Cortex of kidney (tissue), 1 donor: ENCODE measurements around the gene CLDN16.

Experiments
- DNase-seq: peaks from one replicate; lab custom pipeline; 2025; lab: John Stamatoyannopoulos, UW

Gene CLDN16

GRCh38 chr3:190380184-190380583, 7.8 kb upstream of the CLDN16 start:
- DNase-seq: no peak

GRCh38 chr3:190381441-190381840, 6.5 kb upstream of the CLDN16 start:
- no peak for DNase-seq

- no peak for DNase-seq
Observed at GRCh38 chr3:190382082-190382481, 5.9 kb upstream of the CLDN16 start.

GRCh38 chr3:190384309-190384756, 3.6 kb upstream of the CLDN16 start:
- DNase-seq: no peak

- no peak for DNase-seq
Observed at GRCh38 chr3:190385731-190386688, 2.0 kb upstream of the CLDN16 start.

GRCh38 chr3:190388703-190389102, 740 bp downstream of the CLDN16 start:
- no peak for DNase-seq

- DNase-seq: no peak
Observed at GRCh38 chr3:190396001-190396400, 8.0 kb downstream of the CLDN16 start.

- DNase-seq: no peak
Observed at GRCh38 chr3:190397889-190398288, 9.9 kb downstream of the CLDN16 start.

- DNase-seq: no peak
Observed at GRCh38 chr3:190399677-190400076, 11.7 kb downstream of the CLDN16 start.

GRCh38 chr3:190401963-190402362, 14.0 kb downstream of the CLDN16 start:
- no peak for DNase-seq

- DNase-seq: no peak
Observed at GRCh38 chr3:190404715-190405114, 16.8 kb downstream of the CLDN16 start.

- no peak for DNase-seq
Observed at GRCh38 chr3:190414297-190414696, 26.3 kb downstream of the CLDN16 start.

- no peak for DNase-seq
Observed at GRCh38 chr3:190424108-190424477, 36.1 kb downstream of the CLDN16 start.

- no peak for DNase-seq
Observed at GRCh38 chr3:190424478-190425439, 36.8 kb downstream of the CLDN16 start.

- no peak for DNase-seq
Observed at GRCh38 chr3:190425833-190426232, 37.9 kb downstream of the CLDN16 start.

GRCh38 chr3:190426806-190427507, 39.0 kb downstream of the CLDN16 start:
- DNase-seq: no peak

GRCh38 chr3:190429681-190430080, 41.7 kb downstream of the CLDN16 start:
- no peak for DNase-seq

- no peak for DNase-seq
Observed at GRCh38 chr3:190430906-190431305, 42.9 kb downstream of the CLDN16 start.

GRCh38 chr3:190432216-190432615, 44.3 kb downstream of the CLDN16 start:
- DNase-seq: no peak

- no peak for DNase-seq
Observed at GRCh38 chr3:190433626-190434025, 45.7 kb downstream of the CLDN16 start.

- DNase-seq: no peak
Observed at GRCh38 chr3:190435618-190436017, 47.7 kb downstream of the CLDN16 start.

- no peak for DNase-seq
Observed at GRCh38 chr3:190436331-190436730, 48.4 kb downstream of the CLDN16 start.
